Fibroblast of pulmonary artery (primary cell): ENCODE results near the gene POPDC3.

ENCODE experiments used
- DNase-seq: peaks from one replicate; pipeline ENCODE4 v3.0.0-alpha.2; 2010; ENCODE audit warnings: low read depth
- H3K4me3 ChIP-seq: replicated peaks from 2 replicates; pipeline ENCODE4 v1.5.1; 2011; ENCODE audit warnings: low read depth, mild to moderate bottlenecking, control low read depth, low read length, moderate library complexity
- TF ChIP-seq, protein P1 (sequence below): IDR thresholded peaks from 2 replicates; pipeline ENCODE4 v1.5.1; 2011; ENCODE audit warnings: mild to moderate bottlenecking, control low read depth, low read length, inconsistent platforms; ENCODE audit errors: missing control alignments

Gene POPDC3

DNA sequence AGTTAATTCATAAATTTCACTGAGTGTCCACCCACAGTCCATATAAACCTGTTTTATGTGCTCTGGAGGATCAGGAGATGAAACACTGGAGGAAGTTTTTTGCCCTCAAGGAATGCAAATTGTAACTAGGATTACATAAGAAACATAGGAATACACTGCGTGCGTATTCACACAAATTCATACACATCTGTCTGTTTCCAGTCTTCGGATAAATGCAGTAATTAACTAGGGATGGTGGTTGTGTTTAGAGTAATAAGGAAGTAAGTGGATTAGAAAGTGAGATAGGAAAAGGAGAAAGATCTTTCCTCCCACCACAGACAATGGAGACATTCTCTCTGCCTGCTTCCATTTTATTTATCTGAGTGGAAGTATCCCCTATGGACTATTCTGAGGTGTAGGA lies 35.7 kb upstream of the POPDC3 start:
- TF ChIP-seq, protein P1, sequence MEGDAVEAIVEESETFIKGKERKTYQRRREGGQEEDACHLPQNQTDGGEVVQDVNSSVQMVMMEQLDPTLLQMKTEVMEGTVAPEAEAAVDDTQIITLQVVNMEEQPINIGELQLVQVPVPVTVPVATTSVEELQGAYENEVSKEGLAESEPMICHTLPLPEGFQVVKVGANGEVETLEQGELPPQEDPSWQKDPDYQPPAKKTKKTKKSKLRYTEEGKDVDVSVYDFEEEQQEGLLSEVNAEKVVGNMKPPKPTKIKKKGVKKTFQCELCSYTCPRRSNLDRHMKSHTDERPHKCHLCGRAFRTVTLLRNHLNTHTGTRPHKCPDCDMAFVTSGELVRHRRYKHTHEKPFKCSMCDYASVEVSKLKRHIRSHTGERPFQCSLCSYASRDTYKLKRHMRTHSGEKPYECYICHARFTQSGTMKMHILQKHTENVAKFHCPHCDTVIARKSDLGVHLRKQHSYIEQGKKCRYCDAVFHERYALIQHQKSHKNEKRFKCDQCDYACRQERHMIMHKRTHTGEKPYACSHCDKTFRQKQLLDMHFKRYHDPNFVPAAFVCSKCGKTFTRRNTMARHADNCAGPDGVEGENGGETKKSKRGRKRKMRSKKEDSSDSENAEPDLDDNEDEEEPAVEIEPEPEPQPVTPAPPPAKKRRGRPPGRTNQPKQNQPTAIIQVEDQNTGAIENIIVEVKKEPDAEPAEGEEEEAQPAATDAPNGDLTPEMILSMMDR, result no peak

DNA sequence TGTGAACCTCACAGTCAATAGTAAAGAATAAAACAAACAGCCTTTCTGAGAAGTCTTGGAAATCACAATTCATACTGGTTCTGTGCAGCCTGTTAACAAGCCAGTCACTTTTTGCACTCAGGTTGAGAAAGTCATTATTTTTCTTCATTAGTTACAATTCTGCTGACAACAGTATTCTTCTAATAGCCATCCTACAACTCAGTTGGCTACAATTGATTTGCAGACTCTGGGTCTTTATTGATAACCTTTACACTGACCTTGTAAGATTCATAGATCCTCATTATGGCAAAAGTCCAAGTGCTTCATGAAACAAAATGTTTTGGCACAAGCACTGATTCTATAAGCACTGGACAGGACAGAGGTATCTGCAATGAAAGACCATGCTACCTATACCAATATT lies 34.9 kb upstream of the POPDC3 start:
- H3K4me3 ChIP-seq, result no peak overlapping the region
- DNase-seq, result no peak
- TF ChIP-seq, protein P1, result no peak

More for the DNA sequence above, 35.7 kb upstream of the POPDC3 start:
- no peak overlapping the region for H3K4me3 ChIP-seq
- no peak for DNase-seq

DNA sequence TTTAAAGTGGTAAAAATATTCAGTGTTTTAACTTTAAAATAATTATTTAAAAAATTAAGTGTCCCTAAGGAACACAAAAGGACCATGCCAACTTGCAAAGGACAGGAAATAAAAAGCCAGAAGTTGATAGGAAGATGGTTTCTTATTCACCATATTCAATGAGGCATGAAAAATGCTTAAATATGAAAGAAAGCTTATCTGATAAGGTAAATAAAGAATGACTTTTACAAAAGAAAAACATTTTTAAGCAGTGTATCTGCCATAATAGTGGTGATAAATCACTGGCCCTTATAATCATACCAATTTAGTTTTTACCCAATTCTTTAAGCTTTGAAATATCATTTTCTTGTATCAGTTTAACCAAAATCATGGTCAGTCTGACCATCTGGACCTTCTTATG lies 33.5 kb upstream of the POPDC3 start:
- no peak overlapping the region for H3K4me3 ChIP-seq
- TF ChIP-seq, protein P1, result no peak
- no peak for DNase-seq

DNA sequence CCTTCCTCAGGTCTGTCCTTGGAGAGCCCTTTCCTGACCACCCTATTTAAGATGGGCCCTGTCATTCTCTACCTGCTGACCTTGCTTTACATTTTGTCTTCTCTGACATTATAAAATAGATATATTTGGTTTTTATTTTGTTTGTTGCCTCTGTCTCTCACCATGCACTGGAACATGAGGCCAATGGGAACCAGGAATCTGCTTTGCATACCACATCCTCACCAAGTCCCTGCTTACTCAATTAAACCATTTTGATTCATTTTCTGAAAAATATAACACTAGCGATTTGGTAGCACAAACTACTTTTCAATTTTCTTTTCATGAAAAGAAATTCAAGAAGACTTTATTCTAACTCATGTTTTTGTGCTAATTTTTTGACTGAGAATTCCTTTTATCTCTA lies 32.8 kb upstream of the POPDC3 start:
- no peak overlapping the region for H3K4me3 ChIP-seq
- TF ChIP-seq, protein P1, result no peak
- DNase-seq, result no peak

DNA sequence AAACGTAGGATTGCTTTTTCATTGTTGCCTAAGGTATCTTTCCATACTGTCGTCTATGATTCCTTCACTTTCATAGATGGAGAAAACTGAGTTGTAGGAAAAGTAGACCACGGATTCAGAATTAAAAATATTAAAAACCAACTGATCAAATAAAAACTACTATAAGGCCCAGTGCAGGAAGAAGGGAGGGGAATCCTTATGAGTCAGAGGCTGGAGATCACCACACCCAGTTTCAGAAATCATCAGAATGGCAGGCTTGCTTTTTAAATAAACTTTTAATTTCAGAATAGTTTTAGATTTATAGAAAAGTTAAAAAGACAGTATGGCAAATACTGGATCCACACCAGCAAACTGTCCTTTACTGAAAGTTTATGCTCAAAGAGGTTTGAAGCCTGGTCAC lies 32.0 kb upstream of the POPDC3 start:
- no peak for DNase-seq
- H3K4me3 ChIP-seq, result no peak overlapping the region
- TF ChIP-seq, protein P1, result no peak

DNA sequence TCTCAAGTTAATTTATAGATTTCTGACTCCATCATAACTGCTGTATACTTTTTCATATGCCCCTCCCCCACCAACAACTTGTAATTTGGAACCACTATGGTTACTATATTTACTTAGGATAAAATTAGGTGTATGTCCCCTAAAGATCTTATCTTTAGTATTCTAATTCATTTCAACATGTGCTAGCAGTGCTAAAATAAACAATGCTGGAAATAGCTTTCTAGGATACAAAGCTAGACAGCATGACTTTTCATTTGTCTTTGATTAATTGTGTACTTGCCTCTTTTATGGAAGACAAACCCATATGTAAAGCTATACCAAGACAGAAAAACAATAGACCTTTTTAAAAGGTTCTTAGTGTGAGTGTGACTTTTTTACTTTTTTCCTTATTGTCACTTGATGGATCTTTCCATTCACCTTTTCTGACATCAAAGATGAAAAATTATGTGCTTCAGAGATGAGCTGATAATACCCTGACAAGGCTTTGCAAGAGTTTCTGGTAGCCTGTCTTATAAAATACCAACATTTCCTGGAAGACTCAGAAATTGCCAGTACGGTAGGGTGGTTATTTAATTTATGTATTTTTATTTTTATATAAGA lies 31.2 kb upstream of the POPDC3 start:
- TF ChIP-seq, protein P1, result no peak
- no peak overlapping the region for H3K4me3 ChIP-seq
- DNase-seq, result no peak
